ENCODE data around the gene SLC17A2.
"Not testable (repeated sequence)": the region's sequence is repeated elsewhere in the genome, so short reads cannot be mapped to it uniquely, and the experiment has no call there.

Gene SLC17A2

GRCh38 chr6:25951296-25952032 lies 21.0 kb upstream of the SLC17A2 start:
- DNase-seq (ENCODE audit: low spot score) = no peak

GRCh38 chr6:25950297-25950696 lies 19.8 kb upstream of the SLC17A2 start:
- no peak for DNase-seq (ENCODE audit: low spot score)

- no peak for DNase-seq (ENCODE audit: low spot score)
These were observed 19.2 kb upstream of the SLC17A2 start for GRCh38 chr6:25949695-25950094.

GRCh38 chr6:25947492-25947891 lies 17.0 kb upstream of the SLC17A2 start:
- DNase-seq (ENCODE audit: low spot score) = not testable (repeated sequence)

GRCh38 chr6:25946631-25947030 lies 16.1 kb upstream of the SLC17A2 start:
- no peak for DNase-seq (ENCODE audit: low spot score)

GRCh38 chr6:25945738-25946137 lies 15.2 kb upstream of the SLC17A2 start:
- DNase-seq (ENCODE audit: low spot score) = not testable (repeated sequence)

GRCh38 chr6:25944688-25945574 lies 14.4 kb upstream of the SLC17A2 start:
- no peak for DNase-seq (ENCODE audit: low spot score)

GRCh38 chr6:25943887-25944286 lies 13.4 kb upstream of the SLC17A2 start:
- no peak for DNase-seq (ENCODE audit: low spot score)

- peak; percentile 31 for DNase-seq (ENCODE audit: low spot score)
These were observed 12.2 kb upstream of the SLC17A2 start for GRCh38 chr6:25942561-25943147.

- DNase-seq (ENCODE audit: low spot score) = no peak
These were observed 9.1 kb upstream of the SLC17A2 start for GRCh38 chr6:25939593-25939992.

- no peak for DNase-seq (ENCODE audit: low spot score)
These were observed 5.5 kb upstream of the SLC17A2 start for GRCh38 chr6:25935953-25936352.

- DNase-seq (ENCODE audit: low spot score) = no peak
These were observed 4.3 kb upstream of the SLC17A2 start for GRCh38 chr6:25934735-25935313.

- no peak for DNase-seq (ENCODE audit: low spot score)
These were observed 3.7 kb upstream of the SLC17A2 start for GRCh38 chr6:25934156-25934555.

GRCh38 chr6:25931411-25931709 lies 869 bp upstream of the SLC17A2 start:
- no peak for DNase-seq (ENCODE audit: low spot score)

- DNase-seq (ENCODE audit: low spot score) = not testable (repeated sequence)
These were observed 706 bp downstream of the SLC17A2 start for GRCh38 chr6:25929785-25930184.

- DNase-seq (ENCODE audit: low spot score) = no peak
These were observed 1.7 kb downstream of the SLC17A2 start for GRCh38 chr6:25928562-25929324.

GRCh38 chr6:25927756-25928216 lies 2.7 kb downstream of the SLC17A2 start:
- DNase-seq (ENCODE audit: low spot score) = no peak

- no peak for DNase-seq (ENCODE audit: low spot score)
These were observed 3.3 kb downstream of the SLC17A2 start for GRCh38 chr6:25927178-25927577.

GRCh38 chr6:25925876-25926275 lies 4.6 kb downstream of the SLC17A2 start:
- no peak for DNase-seq (ENCODE audit: low spot score)

GRCh38 chr6:25922301-25922700 lies 8.2 kb downstream of the SLC17A2 start:
- no peak for DNase-seq (ENCODE audit: low spot score)

- no peak for DNase-seq (ENCODE audit: low spot score)
These were observed 8.8 kb downstream of the SLC17A2 start for GRCh38 chr6:25921525-25922203.
